Endothelial cell (in vitro differentiated cells): ENCODE data around the gene PRKAG2. TPM values are rescaled to one million over a fixed set of nuclear protein-coding genes. Genes with fewer than 3 reads are reported as not detected.

Source experiments
- DNase-seq: peaks from one replicate; pipeline ENCODE4 v3.0.0; 2021; ENCODE audit warnings: low spot score
- H3K27ac Mint-ChIP-seq: one replicate; pipeline ENCODE4 v1.8.0; 2021; ENCODE audit warnings: mixed read lengths, inconsistent platforms; ENCODE audit not compliant: unreplicated experiment
- H3K27me3 Mint-ChIP-seq: one replicate; pipeline ENCODE4 v1.8.0; 2021; ENCODE audit warnings: mild to moderate bottlenecking, moderate library complexity, mixed read lengths, inconsistent platforms; ENCODE audit not compliant: unreplicated experiment
- H3K36me3 Mint-ChIP-seq: one replicate; pipeline ENCODE4 v1.8.0; 2021; ENCODE audit warnings: mild to moderate bottlenecking, low read depth, mixed read lengths, inconsistent platforms; ENCODE audit not compliant: unreplicated experiment
- H3K4me1 Mint-ChIP-seq: one replicate; pipeline ENCODE4 v1.8.0; 2021; ENCODE audit warnings: mild to moderate bottlenecking, mixed read lengths, inconsistent platforms; ENCODE audit not compliant: unreplicated experiment
- H3K4me3 Mint-ChIP-seq: one replicate; pipeline ENCODE4 v1.8.0; 2021; ENCODE audit warnings: mild to moderate bottlenecking, mixed read lengths, inconsistent platforms; ENCODE audit not compliant: unreplicated experiment
- H3K9me3 Mint-ChIP-seq: one replicate; pipeline ENCODE4 v1.8.0; 2021; ENCODE audit warnings: mixed read lengths, inconsistent platforms; ENCODE audit not compliant: unreplicated experiment
- CTCF ChIP-seq: fragments of 200-600 bp; sonication (generic); IDR thresholded peaks from one replicate; pipeline ENCODE4 v1.5.0; 2021; ENCODE audit warnings: antibody characterized with exemption; ENCODE audit not compliant: unreplicated experiment
- total RNA-seq: library from RNA; stranded (reverse); fragmentation: NEBNext Ultra II Directional; extraction: Animal tissue kit (Norgen Biotek cat#: 25700); gene quantifications from one replicate; pipeline ENCODE4 v1.2.1, GENCODE V29; 2021; ENCODE audit not compliant: unreplicated experiment

PRKAG2 gene
- total RNA-seq, 1 donor from 2014 or later, result 16.0 TPM

GRCh38 chr7:151506901-151507382 is 370.0 kb downstream of the PRKAG2 start:
- peaks cover 8% of the 10 kb centered on the region for H3K36me3 Mint-ChIP-seq
- no peaks in the 10 kb centered on the region for H3K9me3 Mint-ChIP-seq
- peak; percentile 34 for DNase-seq
- H3K4me1 Mint-ChIP-seq, result peaks cover 29% of the 10 kb centered on the region
- no peak for TF ChIP-seq CTCF
- H3K27me3 Mint-ChIP-seq, result peaks cover 4% of the 10 kb centered on the region
- peak overlapping the region; percentile 34 for H3K4me3 Mint-ChIP-seq
- H3K27ac Mint-ChIP-seq, result peak overlapping the region; percentile 98

Other genes with a start within 250 kb of the PRKAG2 start
- gene GALNTL5, start 79.3 kb upstream of the PRKAG2 start, total RNA-seq, result not detected
- 21.2 TPM for gene GALNT11, start 148.6 kb upstream of the PRKAG2 start, total RNA-seq